ENCODE measurements around the gene BTN1A1. TPM values are rescaled to one million over a fixed set of nuclear protein-coding genes. Genes with fewer than 3 reads are reported as not detected.
"Not testable (repeated sequence)": the region's sequence is repeated elsewhere in the genome, so short reads cannot be mapped to it uniquely, and the experiment has no call there.

Gene BTN1A1
- total RNA-seq, 4 donors from 2014 or later: not detected

GRCh38 chr6:26520237-26520849 lies 20.2 kb downstream of the BTN1A1 start:
- TF ChIP-seq POLR2A (IDR thresholded peaks at IDR 0.05): peak in 1 of 2 donors; percentile 26
- no peak for TF ChIP-seq CTCF (IDR thresholded peaks at IDR 0.05 in 4 of 5, conservative IDR thresholded peaks at IDR 0.05 in 1 of 5)
- Histone ChIP-seq H3K9me3 (no peaks in the 10 kb centered on the region), H3K4me1 (peaks cover 16 to 26% of the 10 kb centered on the region in 2 donors), H3K27me3 (no peaks in the 10 kb centered on the region), H3K4me3 (peak overlapping the region; percentile 53 to 84 (median 68)), H3K27ac (peak overlapping the region; percentile 90 to 98 (median 98)), H3K36me3 (no peaks in the 10 kb centered on the region)
- peak in 1 of 2 donors; percentile 16 for DNase-seq
- ATAC-seq: peak; percentile 49 to 53
- intact Hi-C loops (cut with DNase I; ENCODE audit: low total_unique reads): loop anchor here (1.0 to 5.0 kb wide), 7 partner anchors 34 to 611 kb away; partner anchors contain the start of genes BTN2A1 and BTN3A2
- in situ Hi-C loops (cut with MboI; ENCODE audit: low sequenced_read_pairs in 4 of 4): no loop called here

- DNase-seq (peak; percentile 75 to 84), ATAC-seq (peak; percentile 83 to 86)
- Histone ChIP-seq H3K27ac (peak overlapping the region; percentile 90 to 98 (median 98)), H3K4me1 (peaks cover 16 to 29% of the 10 kb centered on the region in 2 donors), H3K4me3 (peak overlapping the region; percentile 66 to 84 (median 76)), H3K9me3 (no peaks in the 10 kb centered on the region), H3K27me3 (no peaks in the 10 kb centered on the region), H3K36me3 (no peaks in the 10 kb centered on the region)
- intact Hi-C loops (cut with DNase I; ENCODE audit: low total_unique reads) (loop anchor here (1.0 to 5.0 kb wide), 10 partner anchors 11 to 610 kb away; partner anchors contain the start of genes ABT1, BTN2A1 and BTN3A2), in situ Hi-C loops (cut with MboI; ENCODE audit: low sequenced_read_pairs in 4 of 4) (no loop called here)
- TF ChIP-seq CTCF (IDR thresholded peaks at IDR 0.05 in 4 of 5, conservative IDR thresholded peaks at IDR 0.05 in 1 of 5): no peak
- peak in 1 of 2 donors; percentile 3 for TF ChIP-seq POLR2A (IDR thresholded peaks at IDR 0.05)
Measured at GRCh38 chr6:26520850-26521599, 20.9 kb downstream of the BTN1A1 start.

- no peaks in the 10 kb centered on the region for H3K27me3 ChIP-seq
- H3K36me3 ChIP-seq: no peaks in the 10 kb centered on the region
- H3K9me3 ChIP-seq: no peaks in the 10 kb centered on the region
- in situ Hi-C loops (cut with MboI; ENCODE audit: low sequenced_read_pairs in 4 of 4) (no loop called here), intact Hi-C loops (cut with DNase I; ENCODE audit: low total_unique reads) (loop anchor here (1.0 to 5.0 kb wide), 8 partner anchors 11 to 234 kb away; partner anchors contain the start of genes ABT1, BTN2A1 and BTN3A2)
- peak; percentile 67 to 84 for DNase-seq
- TF ChIP-seq CTCF (IDR thresholded peaks at IDR 0.05 in 4 of 5, conservative IDR thresholded peaks at IDR 0.05 in 1 of 5) (peak; percentile 3 to 69 (median 25)), POLR2A (IDR thresholded peaks at IDR 0.05) (peak; percentile 47 to 50)
- peaks cover 16 to 30% of the 10 kb centered on the region in 2 donors for H3K4me1 ChIP-seq
- peak; percentile 78 for ATAC-seq
- H3K27ac ChIP-seq: peak overlapping the region; percentile 90 to 98 (median 98)
- H3K4me3 ChIP-seq: peak overlapping the region; percentile 66 to 84 (median 76)
Measured at GRCh38 chr6:26521600-26522391, 21.7 kb downstream of the BTN1A1 start.

GRCh38 chr6:26522486-26523228 lies 22.6 kb downstream of the BTN1A1 start:
- H3K36me3 ChIP-seq; H3K27me3 ChIP-seq; in situ Hi-C loops (cut with MboI; ENCODE audit: low sequenced_read_pairs in 4 of 4); DNase-seq; H3K9me3 ChIP-seq; ATAC-seq: not testable (repeated sequence)
- Histone ChIP-seq H3K4me3 (peak overlapping the region; percentile 66 to 84 (median 76)), H3K4me1 (peaks cover 16 to 30% of the 10 kb centered on the region in 2 donors), H3K27ac (peak overlapping the region; percentile 90 to 98 (median 98))
- intact Hi-C loops (cut with DNase I; ENCODE audit: low total_unique reads): loop anchor here (5.0 kb wide), 2 partner anchors 210 to 235 kb away; a partner anchor contains a TSS

GRCh38 chr6:26524314-26524713 lies 24.2 kb downstream of the BTN1A1 start:
- H3K27ac ChIP-seq; in situ Hi-C loops (cut with MboI; ENCODE audit: low sequenced_read_pairs in 4 of 4); DNase-seq; ATAC-seq; H3K27me3 ChIP-seq; H3K4me3 ChIP-seq; H3K9me3 ChIP-seq; H3K36me3 ChIP-seq: not testable (repeated sequence)
- peaks cover 16 to 30% of the 10 kb centered on the region in 2 donors for H3K4me1 ChIP-seq
- intact Hi-C loops (cut with DNase I; ENCODE audit: low total_unique reads): loop anchor here (5.0 kb wide), 2 partner anchors 212 to 237 kb away; a partner anchor contains a TSS
